NCI-H2107 (cell line): Measurements from ENCODE around the gene TRAK1.

ENCODE experiments used
- DNase-seq: peaks from one replicate; lab custom pipeline; 2025; lab: John Stamatoyannopoulos, UW

TRAK1 gene

DNA sequence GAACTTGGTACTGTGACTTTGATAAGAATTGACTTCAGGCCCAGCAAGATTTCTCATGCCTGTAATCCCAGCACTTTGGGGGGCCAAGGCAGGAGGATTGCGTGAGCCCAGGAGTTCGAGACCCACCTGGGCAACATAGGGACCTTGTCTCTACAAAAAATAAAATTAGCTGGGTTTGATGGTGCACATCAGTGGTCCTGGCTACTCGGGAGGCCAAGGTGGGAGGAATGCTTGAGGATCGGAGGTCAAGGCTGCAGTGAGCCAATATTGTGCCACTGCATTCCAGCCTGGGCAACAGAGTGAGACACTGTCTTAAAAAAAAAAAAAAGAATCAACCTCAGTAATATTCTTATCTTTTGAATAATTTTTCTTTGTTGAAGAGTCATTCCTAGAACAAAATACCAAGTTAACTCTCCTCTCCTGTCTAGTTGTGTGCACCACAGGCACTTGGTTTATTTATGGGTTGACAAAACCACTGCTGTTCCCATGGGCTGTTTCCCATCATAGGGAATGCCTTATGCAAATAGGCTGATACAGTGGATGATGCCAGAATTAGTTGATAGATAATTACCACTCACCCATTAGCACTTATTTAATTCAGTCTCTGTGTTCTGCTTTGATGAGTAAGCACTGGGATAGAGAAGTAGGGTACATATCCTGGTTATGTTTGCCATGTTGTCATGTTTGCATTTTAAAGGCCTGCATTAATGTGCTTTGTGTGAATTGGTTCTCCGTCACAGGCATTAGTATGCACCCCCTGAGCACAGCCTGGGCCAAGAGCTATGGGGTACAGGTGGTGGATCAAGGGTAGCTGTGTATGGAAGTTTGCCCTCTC, 32.9 kb downstream of the TRAK1 start:
- DNase-seq: no peak

DNA sequence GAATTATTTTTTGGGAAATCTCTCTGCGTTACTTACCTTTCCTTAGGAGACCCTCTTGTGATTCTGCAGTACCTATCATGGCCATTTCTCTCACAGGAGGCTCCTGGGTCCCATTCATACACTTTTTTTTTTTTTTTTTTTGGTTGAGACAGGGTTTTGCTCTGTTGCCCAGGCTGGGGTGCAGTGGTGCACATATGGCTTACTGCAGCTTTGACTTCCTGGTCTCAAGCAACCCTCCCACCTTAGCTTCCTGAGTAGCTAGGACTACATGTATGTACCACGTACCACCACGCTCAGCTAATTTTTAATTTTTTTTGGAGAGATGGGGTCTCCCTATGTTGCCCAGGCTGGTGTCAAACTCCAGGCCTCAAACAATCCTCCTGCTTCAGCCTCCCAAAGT, 36.1 kb downstream of the TRAK1 start:
- no peak for DNase-seq

DNA sequence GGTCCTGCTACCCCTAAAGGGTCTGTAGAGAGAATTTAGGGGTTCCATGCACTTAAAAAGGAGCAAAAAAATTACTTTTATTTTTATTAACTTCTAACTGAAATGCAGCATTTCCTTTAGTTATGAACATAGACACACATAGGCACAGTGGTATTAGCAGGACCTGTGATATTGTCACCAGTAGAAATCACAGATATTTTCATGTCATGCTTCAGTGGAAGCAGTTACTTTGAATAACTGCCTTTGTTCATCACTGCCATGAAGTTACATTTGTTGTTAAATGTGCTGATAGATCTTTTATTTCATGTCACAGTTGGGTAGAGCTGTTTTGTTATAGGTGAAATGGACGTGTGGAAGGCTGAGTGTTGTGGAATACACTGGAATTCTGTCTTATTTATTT, 37.4 kb downstream of the TRAK1 start:
- no peak for DNase-seq

DNA sequence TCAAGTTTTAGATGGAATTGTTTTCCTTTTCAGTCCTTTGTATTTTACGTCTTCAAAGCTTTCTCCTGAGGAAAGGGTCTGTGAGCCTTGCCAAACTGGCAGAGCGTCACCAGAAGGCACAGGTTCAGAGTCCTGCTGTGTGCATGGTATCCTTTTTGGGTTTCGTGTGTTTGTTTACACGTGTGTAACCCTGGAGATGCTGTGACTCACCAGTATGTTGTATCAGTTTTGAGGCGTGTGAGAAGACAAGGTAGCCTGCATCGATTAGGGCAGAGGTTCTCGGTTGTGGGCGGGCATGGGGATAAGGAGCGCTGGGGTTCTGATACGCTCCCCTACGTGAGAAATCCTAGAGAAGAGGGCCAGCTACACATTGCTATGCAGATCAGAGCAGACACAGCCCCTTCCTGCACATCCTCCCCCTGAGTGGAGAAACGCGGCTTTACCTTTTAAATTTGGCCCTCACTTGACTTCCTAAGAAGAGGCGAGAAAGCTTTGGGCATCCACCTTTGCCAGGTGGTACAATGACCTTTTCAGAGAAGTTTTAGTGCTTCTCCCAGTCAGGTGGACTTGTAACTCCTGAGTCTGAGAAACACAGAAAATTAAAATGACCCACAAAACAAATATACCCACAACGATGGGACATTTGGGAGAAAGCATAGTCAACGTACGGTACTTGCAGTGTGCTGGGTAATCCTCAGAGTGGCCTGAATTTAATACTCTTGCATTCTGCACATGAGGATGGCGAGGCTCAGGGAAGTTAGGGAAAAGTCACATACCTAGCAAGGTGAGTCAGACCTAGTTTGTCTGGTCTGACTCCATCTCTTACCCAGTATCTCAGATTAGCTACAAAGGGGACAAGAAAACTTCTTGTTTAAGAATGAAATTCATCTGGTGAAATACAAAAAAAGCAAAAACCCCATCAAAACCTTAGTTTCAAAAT, 38.1 kb downstream of the TRAK1 start:
- DNase-seq: peak; percentile 6

DNA sequence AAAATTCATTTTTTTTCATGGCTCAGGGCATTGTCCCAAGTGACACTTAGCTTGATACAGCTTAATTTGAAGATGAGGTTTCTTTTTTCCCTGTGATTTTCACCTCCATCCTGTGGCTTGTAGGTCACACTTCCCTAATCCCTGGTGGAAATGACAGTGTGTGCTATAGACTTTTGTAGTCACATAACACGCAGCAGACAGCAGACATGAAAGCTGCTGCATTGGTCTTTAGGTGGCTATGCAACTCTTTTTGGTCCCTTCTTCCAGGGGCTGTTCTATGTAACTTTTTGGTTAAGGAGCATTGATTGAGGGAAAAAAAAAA, 38.8 kb downstream of the TRAK1 start:
- DNase-seq: no peak

DNA sequence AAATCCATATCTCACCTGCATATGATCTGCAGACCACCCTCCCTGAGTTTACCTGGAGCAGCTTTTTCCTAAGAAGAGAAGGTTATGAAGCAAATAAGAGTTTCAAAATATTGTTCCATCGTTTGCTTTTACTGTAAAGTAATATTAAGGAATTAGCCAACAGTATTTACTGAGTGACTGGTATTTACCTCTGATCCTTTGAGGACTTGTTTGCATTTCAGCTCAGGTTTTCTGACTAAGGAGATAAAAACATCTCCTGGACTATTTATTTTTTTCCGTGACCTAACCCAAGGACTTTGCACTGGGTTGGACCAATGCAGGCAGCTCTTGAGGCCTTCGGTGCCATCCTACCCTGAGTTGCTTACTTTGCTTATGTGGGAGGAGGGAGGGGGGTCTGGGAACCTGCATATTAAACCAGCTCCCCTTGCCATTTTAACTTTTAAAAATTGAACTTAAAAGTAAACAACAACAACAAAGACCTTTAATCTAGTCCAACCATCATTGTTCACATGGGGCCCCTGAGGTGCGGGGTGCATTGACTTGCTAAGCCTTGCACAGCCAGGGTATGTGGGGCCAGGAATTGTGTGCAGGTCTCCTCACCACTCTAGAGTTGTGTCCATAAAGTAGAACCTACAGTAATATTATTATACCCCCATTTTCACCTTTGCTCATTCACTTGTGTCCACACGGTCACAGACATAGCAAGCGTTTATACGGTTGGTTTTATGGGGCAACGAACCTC, 39.3 kb downstream of the TRAK1 start:
- DNase-seq: no peak

DNA sequence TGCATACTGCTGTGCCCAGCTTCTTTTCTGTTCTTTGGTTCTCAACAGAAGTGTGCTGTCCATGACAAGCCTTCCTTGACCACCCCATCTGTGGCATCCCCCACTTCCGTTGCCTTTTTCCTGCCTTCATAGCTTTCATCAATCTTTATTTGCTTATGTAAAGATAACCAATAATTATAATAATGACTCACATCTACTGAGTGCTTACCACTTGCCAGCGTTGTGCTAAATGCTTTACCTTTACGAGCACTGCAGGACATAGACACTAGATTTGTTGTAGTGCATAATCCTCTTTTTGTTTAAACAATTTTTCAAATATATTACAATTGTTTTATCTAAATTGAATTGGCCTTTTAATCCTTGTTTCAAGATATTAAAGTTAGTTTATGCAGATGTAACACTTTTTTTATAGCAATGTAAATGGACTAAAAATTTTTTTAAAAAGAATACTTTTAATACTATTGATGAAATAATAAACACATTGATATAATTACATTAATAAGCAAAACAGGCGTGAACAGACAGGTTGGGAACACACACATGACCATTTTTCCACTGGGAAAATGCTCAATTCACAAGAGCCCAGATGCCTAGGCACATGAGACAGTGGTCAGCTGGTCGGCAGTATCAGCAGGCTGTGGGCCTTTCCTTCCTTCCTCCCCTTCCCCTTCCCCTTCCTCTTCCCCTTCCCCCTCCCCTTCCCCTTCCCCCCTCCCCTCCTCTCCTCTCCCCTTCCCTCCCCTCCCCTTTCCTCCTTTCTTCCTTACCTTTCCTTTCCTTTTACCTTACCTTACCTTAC, 42.5 kb downstream of the TRAK1 start:
- no peak for DNase-seq

DNA sequence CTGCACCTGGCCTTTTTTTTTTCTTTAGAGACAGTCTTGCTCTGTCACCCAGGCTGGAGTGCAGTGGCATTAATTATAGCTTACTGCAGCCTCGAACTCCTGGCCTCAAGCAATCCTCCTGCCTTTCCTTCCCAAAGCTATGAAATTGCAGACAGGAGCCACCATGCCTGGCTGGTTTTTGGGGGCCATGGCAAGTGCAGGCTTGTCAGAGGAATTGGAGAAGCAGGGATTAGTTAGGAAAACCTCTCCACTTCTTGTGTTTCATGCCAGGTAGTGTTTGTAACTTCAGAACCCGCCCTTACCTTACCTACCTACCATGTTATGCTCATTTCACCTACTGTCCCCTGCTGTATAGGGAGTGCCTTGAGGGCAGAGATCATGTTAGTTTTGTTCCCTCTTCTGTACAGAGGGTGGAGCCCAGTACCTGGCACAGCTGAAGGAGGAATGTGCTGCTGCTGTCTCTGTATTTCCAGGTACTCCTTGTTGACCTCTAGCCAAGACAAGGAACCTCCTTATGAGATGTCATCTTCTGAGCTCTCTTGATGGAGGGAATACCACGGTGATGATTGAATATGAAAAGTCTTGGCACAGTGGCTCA, 43.8 kb downstream of the TRAK1 start:
- no peak for DNase-seq

DNA sequence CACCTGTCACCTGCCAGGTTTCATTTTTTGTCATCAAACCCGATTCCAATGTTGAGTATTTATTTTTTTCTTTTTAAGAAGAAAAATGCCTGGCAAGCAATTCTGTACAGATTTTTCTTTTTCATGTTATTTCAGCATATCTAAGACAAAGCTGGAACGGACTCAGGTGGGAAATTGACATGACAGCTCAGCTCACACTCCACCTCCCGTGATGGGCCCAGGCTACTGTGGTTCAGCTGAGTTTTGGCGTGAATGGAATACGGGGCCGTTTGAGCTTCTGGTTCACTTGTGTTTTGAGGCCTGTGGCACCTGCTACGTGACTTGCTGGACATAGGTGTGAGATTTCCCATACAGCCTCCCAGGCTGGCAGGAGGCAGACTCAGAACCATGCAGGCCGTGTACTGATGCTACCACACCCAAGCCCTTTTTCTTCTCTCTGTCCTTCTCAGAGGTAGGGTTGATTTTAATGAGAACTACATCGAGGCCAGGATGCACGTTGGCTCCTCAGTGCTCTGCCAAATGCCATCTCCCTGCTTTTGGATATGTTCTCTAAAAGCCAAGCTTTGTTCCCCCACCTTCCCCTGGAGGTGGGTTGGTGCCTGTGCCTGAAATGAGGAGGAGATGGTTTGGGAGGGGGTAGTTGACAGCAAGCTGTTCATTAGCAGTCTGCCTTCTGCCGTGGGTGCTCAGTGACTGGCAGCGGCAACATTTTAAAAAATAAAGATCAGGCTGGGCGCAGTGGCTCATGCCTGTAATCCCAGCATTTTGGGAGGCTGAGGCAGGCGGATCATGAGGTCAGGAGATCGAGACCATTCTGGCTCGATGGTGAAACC, 48.7 kb downstream of the TRAK1 start:
- DNase-seq: no peak

DNA sequence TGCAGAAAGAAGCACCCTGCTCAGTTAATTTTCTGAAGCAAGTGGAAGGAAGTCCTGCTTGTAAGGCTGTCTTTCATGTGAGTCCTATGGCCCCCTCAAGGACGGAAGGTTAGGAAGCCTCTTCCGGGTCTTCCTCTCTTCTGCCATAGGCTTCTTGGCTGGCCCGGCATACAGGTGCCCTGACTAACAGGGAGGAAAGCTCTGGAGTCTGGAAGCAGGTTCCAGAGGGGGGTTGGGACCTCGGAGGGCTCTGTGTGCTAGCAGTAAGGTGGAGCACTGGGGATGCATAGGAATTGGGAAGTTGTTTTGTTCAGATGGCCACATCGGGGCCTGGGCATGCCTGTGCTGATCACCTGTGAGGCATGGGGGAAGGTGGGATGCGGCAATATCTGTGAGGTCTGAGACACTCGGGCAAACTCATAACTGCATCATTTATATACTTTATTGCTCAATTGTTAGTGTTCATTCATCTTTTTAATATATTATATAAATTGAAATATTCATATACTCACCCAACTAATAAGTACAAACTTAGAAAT, 49.6 kb downstream of the TRAK1 start:
- DNase-seq: no peak

DNA sequence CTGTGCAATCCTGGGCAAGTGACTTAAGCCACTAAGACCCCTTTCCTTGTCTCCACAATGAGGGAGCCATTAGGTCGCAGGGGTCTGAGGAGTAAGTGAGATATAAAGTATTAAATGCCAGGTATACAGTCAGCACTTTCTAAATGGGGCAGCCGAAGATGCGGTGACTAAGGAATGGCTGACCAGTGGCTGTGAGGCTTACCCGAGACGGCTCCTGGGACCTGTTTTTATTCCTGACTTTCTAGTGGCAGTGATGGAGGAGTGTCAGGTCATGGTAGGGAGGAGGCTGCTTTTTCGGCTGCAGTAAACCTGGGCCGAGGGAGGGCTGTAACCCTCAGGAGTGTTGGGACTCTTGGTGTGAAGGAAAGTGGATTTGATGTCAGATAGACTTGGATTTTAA, 52.3 kb downstream of the TRAK1 start:
- no peak for DNase-seq

DNA sequence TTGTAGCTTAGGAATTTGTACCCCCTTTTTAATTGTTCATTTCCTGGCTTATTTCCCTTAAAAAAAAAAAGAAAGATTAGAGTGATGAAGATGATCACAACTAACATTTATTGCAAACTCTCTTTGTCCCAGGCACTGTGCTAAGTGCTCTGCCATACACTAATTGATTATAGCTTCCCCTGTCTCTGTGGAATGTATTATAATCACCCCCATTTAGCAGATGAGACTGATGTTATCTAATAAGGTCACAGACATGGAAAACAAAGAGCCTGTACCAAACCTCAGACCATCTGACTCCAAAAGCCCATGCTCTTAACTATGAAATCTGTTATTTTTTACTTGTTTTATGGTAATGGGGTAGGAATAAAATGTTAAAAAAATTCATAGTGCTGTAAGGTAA, 53.1 kb downstream of the TRAK1 start:
- DNase-seq: no peak

DNA sequence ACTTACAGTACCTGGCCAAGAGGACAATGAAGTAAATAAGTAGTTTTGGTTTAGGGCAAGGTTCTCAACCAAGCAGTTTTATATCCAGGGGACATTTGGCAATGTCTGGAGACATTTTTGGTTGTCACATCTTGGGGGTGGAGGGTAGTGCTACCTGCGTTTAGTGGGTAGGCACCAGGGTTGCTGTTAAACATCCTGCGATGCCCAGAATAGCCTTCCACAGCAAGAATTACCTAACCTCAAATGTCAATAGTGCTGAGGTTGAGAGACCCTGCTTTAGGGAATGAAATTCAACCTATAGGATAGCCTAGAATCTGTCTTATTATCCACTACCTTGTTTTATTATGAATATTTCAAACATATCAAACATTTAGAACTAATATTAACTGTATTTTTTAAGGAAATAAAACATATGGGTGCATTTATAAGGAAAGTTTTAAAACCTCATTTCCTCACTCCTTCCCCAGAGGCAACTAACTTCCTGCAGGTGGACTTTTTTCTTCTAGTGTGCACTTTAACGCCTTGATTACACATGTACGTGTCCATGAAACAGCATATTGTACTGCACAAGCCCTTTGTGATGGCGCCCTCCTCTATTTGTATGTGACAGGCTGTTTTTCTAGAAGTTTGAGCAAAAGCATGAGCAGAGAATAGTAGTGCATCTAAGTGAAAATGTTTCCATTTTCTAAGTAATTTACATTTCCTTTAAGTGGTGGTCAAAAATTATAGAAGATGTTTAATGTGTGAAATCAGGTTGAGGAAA, 57.1 kb downstream of the TRAK1 start:
- DNase-seq: no peak

DNA sequence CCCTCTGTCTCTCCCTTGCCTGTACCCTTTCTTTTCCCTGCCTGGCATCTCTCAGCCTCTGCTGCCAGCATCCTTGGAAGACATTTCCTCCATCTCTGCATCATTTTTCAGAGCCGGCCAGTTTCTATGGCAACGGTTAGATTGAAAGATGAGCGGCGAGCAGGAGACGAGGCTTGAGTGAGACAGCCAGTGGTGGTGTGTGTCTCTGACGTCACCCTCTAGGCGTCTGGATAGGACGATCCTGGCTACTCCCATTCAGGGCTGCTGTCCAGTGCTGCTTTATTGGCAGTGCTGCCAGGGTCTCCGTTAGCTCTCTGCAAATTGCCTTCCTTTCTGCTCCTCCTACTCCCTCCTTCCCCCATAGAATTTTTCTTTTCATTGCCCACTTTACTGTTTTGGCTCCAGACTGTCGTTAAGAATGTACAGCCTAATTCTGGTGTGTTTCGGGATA, 57.9 kb downstream of the TRAK1 start:
- DNase-seq: no peak

DNA sequence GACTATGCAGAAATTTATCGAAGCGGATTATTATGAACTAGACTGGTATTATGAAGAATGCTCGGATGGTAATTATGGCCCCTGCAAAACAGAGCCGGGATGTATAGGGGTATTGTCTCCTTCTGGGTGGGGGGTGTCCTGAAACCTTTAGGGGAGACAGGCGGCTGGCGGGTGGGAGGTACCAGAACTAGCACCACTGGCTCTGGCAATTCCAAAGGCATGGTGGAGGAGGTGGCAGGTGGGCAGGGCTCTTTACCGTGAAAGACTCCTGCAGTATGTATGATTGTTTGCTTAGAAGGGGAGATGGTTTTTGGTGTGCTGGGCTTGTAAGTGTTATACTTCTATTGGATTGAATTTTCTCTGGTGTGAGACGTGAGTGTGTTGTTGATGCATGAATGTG, 58.4 kb downstream of the TRAK1 start:
- no peak for DNase-seq

DNA sequence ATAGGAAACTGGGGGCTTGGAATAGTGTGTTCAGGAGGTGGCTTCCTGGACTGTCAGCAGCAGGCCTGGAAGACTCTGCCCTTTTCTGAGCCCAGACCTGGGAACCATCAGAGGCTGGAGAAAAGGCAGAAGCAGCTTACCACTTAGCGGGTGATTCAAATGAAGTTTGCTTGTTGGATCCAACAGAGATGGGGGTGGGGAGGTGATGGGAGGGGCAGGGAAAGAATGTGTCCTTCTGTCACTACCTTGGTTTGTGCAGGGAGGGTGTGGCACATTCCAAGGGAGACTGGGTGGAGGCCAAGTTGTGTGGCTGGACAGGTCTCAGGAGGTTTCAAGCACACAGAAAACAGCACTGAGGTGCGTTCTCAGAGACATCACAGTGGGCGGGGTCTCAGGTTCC, 58.8 kb downstream of the TRAK1 start:
- no peak for DNase-seq

DNA sequence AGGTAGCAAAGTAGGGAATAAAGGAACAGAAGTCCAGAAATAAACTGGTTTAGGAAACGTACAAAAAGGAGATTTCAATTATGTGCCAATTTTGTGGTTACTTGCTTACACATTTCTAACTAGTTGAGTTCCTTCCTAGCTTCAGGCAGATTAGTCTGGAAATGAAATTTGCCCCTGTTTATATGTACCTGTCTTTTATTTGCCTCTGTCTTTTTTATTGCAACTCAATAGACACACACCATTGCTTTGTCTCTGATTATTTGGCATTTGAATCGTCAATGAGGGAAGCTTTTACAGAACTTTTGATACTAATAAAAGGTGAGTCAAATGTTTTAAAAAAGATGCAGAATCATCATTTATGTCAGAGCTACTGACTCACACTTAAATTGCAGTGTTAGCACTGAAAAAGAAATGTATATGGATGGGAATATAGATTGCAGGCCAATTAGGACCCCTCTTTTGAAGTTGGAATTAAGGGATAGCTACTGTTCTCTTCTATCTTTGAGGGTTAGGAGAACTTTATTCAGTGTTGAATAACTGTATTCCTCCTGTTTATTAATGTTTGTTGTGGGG, 60.5 kb downstream of the TRAK1 start:
- no peak for DNase-seq

DNA sequence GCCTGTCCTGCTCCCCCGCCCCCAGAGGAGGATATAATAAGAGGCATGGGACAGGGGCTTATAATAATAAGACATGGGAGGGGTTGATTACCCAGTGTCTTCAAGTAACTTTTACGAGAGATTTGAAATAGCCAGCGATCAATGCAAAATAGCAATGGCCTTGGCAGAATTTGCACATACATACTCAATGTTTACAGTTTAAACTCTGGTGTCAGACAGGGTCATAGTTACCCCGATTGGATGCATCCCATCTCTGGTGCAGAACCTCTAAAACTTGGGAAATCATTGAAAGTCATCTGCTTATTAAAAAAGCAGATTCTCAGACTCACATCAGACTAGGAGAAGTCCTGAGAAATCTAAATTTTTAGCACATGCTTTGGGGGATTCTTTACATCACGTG, 61.0 kb downstream of the TRAK1 start:
- no peak for DNase-seq

DNA sequence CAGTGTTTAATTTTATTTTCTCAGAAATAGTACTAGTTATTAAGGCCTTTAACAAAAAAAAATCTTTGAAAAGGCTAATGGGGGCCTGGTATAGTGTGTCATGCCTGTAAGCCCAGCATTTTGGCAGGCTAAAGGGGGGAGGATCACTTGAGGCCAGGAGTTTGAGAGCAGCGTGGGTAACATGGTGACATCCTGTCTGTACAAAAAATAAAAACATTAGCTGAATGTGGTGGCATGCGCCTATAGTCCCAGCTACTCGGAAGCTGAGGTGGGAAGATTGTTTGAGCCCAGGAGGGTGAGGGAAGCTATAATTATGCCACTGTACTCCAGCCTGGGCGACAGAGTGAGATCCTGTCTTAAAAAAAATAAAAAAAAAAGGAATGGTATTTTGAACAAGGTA, 61.9 kb downstream of the TRAK1 start:
- no peak for DNase-seq
